HL-60/S4 (cell line): ENCODE data around the gene CCBE1.
"Not testable (repeated sequence)": the region's sequence is repeated elsewhere in the genome, so short reads cannot be mapped to it uniquely, and the experiment has no call there.

Experiments used
- in situ Hi-C: fragments of 300-500 bp; cut with MboI; formaldehyde crosslinking; loops from 2 replicates; pipeline ENCODE4 v1.14.3; 2022; ENCODE audit warnings: low sequenced_read_pairs

The CCBE1 gene

DNA sequence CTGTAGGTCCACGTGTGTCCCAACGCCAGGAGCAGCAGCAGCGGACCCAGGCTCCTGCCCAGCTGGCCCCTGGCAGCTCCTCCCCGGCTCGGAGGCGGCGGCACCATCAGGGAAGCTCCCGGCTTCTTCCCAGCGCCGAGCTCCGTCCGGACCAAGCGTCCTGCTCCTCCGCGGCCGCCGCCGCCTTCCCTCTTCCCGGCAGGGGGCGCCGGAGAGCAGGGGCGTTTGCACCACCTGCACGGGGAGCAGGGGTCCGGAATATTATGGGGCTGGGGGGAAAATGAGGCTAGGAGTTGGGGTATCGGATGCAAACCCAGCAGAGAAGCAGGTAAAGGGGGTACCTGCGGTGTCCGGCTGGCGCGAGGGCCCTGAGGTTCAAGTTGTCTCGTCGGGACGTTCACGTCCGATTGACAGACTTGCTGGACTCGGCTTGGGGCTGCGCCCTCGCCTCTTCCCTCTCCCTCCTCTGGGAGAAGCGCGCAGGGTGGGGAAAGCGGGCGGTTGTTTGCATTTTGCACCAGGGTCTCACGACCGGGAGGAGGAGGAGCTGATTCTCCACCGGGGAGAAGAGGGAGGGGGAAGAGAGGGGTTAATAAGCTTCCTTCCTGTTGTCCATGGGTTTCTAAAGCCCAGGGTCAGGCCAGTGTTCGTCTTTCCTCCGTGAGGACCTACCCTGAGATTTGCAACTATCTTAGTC is at the start of gene CCBE1:
CCBE1 (minus strand) TSS at position 188 of the 697 bp plus-strand sequence.
- in situ Hi-C loops = no loop called here

- in situ Hi-C loops = no loop called here
These were observed 47.1 kb upstream of the CCBE1 start for GRCh38 chr18:59744271-59744721.

DNA sequence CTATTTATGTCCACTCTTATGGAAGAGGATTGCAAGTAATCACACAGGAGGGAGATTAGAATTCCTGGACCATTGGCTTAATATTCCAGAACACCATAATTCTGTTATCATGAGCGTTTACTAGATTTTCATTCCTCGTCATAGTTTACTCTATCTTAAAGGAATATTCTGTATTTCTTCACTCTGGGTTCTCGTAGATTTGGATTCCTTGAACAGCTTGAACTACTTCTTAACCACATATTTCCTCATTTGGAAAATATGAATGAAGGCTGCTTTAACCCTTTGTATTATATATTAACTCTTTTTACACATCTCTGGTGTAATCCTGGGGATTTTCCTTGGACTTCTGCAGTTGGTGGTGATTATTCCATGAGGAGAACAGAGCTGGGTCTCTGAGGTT is 46.3 kb upstream of the CCBE1 start:
- in situ Hi-C loops = no loop called here

DNA sequence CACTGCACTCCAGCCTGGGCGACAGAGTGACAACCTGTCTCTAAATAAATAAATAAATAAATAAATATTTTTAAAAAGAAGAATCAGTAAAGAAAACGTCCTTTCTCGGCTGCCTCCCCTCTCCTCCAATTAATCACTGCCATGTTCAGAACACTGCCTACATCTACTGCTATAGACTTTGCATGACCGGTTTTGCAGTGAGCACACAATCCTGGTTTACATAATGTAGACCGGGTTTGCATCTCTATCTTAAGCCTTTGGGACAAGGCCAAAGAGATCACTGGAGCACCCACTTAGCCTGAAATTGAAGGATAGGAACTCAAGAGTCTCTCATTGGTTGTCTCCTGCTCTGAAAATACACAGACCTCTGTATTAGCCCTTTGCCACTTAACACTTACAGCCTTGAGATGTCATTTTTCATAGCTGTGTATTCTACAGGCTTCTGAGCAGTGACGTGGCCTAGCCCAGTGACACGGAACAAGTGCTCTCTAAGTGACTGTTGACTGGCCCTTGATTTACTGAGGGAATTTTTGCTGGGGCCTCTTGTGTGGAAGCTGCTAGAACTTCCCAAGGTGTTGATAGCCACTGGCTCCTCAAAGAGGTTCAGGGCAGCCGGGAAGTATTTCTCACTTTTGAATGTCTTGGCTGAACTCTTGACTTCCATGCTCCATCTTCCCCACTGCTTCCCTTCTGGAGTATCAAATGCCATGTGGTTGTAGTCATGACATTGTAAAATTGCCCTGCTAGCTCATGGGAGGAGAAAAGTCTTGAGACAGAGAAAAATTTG is 45.3 kb upstream of the CCBE1 start:
- in situ Hi-C loops = no loop called here

- in situ Hi-C loops = no loop called here
These were observed 42.9 kb upstream of the CCBE1 start for GRCh38 chr18:59740141-59740540.

- in situ Hi-C loops = no loop called here
These were observed 40.6 kb upstream of the CCBE1 start for GRCh38 chr18:59737776-59738300.

- in situ Hi-C loops = not testable (repeated sequence)
These were observed 40.1 kb upstream of the CCBE1 start for GRCh38 chr18:59737335-59737734.

DNA sequence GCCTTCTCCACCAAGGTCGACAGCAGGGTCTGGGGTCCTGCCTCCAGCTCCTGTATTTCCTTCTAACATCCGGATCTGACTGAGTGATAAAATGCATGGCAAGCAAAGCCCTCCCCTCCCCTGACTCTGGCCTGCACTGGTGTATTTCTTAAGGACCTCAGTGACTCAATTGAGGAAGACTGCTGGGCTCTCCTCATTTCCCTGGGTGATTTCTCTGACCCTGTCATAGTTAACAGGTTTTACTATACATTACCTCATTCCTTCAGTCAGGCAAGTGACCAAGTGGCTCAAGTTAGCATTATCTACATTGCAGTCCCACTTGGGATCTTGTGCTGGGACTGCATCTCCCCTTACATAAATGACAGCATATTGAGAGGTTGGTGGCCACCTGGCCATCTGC is 38.8 kb upstream of the CCBE1 start:
- in situ Hi-C loops = no loop called here

DNA sequence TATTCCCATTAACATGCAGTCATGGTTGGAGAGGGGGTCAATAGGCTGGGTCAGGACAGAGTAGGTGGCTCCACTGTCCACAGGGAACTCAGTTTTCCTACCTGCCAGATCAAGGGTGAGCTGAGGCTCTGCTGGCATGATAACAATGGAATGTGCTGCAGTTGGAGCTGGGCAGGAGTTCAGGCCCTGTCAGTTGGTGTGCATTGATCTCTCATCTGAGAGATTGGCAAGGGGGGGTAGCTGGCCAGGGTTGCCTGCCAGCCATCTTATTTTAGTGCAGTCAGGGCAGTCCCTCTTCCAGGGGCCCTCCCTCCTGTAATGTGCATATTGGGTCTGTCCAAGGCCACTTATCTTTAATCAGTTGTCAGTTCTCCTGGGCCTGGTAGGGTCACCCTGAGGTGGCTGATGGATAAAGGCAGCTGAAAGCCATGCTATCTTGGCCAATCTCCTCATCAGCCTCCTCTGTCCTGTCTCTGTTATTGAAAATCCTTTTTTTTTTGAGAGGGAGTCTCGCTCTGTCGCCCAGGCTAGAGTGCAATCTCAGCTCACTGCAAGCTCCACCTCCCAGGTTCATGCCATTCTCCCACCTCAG is 38.1 kb upstream of the CCBE1 start:
- in situ Hi-C loops = no loop called here

DNA sequence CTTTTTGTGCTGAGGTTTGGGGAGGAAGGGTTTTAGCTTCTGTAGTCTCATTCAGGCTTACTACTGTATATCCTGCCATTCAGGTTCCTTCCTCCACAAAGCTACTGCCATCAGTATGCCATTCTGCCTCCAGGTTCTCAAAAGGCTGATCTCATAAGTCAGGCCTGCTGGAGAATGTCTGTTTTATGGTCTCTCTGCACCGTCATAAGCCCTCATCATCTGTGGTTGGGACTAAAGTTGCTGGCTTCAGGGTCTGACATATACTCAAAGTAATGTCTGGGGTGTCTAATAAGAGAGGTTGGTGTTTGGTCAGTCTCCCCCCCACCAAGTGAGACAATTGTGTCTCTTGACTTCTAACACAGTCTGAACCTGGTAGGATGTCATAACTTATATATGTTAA is 36.2 kb upstream of the CCBE1 start:
- in situ Hi-C loops = no loop called here

- in situ Hi-C loops = no loop called here
These were observed 33.7 kb upstream of the CCBE1 start for GRCh38 chr18:59730896-59731295.

GRCh38 chr18:59729781-59730180 is 32.6 kb upstream of the CCBE1 start:
- in situ Hi-C loops = no loop called here

GRCh38 chr18:59728816-59729215 is 31.6 kb upstream of the CCBE1 start:
- in situ Hi-C loops = no loop called here

DNA sequence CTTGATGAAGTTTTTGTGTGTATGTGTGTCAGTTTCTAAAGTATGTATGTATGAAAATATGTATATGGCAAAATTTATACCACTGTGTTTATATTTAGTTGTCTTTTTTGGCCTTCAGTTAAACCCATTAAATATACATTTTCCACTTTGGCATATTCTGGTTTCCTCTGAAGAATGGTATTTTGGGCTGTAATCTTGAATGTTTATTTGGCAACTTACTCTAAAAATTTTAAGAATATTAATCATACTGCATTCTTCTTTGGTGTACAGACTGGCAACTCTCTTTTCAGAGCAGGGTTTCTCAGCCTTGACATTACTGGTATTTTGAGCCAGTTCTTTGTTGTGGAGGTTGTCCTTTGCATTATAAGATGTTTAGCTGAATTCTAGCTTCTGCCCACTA is 27.9 kb upstream of the CCBE1 start:
- in situ Hi-C loops = no loop called here

GRCh38 chr18:59724103-59724502 is 26.9 kb upstream of the CCBE1 start:
- in situ Hi-C loops = no loop called here

DNA sequence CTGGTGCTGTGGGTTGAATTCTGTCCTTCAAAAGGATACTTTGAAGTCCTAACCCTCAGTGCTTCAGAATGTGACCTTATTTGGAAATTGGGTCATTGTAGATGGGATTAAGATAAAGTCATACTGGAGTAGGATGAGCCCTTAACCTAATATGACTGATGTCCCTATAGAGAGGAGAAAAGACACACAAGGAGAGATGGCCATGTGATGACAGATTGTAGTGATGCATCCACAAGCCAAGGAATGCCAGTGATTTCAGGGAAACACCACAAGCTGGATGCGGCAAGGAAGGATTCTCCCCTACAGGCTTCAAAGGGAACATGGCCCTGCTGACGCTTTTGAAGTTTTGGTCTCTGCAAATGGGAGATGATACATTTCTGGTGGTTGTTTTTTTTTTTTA is 24.7 kb upstream of the CCBE1 start:
- in situ Hi-C loops = no loop called here

DNA sequence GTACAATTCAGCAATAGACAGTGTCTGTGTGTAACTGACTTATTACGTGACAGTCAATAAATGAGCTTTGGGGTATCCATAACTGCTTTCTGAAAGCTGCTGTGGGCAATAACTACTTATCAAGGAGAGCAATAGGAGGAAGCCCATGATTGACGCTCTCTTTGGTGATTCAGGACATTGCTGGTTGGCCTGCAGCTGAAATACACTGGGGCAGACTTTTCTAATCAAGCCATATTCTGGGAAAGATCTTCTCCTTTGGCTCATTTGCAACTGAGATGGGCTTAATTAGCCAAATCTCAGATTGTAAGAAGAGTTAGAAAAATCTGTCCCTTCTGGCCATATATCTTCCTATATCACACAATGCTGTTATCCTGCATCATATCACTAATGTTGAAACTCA is 24.0 kb upstream of the CCBE1 start:
- in situ Hi-C loops = no loop called here

GRCh38 chr18:59719544-59720181 is 22.4 kb upstream of the CCBE1 start:
- in situ Hi-C loops = no loop called here

- in situ Hi-C loops = no loop called here
These were observed 21.4 kb upstream of the CCBE1 start for GRCh38 chr18:59718464-59719157.

GRCh38 chr18:59718108-59718463 is 20.9 kb upstream of the CCBE1 start:
- in situ Hi-C loops = no loop called here

DNA sequence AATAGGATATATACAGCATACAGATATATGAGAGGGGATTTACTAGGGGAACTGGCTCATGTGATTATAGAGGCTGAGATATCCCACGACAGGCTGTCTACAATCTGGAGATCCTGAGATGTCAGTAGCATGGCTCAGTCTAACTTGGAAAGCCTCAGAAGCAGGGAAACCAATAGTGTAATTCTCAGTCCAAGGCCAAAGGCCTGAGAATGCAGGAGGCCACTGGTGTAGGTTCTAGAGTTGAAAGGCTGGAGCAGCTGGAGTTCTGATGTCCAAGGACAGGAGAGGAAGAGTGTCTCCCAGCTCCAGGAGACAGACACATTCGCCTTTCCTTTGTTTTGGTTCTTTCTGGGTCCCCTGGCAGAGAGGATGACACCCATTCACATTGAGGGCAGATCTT is 20.1 kb upstream of the CCBE1 start:
- in situ Hi-C loops = no loop called here
